Measurements from ENCODE around the gene KDM7A. TPM values are rescaled to one million over a fixed set of nuclear protein-coding genes. Genes with fewer than 3 reads are reported as not detected.

The KDM7A gene
- total and polyA plus RNA-seq, 2 of the 8 experiments (the other 6 are each of a cell fraction or from before 2014, with no cell fraction given): 2.2 to 12.5 TPM

- TF ChIP-seq, protein P1, sequence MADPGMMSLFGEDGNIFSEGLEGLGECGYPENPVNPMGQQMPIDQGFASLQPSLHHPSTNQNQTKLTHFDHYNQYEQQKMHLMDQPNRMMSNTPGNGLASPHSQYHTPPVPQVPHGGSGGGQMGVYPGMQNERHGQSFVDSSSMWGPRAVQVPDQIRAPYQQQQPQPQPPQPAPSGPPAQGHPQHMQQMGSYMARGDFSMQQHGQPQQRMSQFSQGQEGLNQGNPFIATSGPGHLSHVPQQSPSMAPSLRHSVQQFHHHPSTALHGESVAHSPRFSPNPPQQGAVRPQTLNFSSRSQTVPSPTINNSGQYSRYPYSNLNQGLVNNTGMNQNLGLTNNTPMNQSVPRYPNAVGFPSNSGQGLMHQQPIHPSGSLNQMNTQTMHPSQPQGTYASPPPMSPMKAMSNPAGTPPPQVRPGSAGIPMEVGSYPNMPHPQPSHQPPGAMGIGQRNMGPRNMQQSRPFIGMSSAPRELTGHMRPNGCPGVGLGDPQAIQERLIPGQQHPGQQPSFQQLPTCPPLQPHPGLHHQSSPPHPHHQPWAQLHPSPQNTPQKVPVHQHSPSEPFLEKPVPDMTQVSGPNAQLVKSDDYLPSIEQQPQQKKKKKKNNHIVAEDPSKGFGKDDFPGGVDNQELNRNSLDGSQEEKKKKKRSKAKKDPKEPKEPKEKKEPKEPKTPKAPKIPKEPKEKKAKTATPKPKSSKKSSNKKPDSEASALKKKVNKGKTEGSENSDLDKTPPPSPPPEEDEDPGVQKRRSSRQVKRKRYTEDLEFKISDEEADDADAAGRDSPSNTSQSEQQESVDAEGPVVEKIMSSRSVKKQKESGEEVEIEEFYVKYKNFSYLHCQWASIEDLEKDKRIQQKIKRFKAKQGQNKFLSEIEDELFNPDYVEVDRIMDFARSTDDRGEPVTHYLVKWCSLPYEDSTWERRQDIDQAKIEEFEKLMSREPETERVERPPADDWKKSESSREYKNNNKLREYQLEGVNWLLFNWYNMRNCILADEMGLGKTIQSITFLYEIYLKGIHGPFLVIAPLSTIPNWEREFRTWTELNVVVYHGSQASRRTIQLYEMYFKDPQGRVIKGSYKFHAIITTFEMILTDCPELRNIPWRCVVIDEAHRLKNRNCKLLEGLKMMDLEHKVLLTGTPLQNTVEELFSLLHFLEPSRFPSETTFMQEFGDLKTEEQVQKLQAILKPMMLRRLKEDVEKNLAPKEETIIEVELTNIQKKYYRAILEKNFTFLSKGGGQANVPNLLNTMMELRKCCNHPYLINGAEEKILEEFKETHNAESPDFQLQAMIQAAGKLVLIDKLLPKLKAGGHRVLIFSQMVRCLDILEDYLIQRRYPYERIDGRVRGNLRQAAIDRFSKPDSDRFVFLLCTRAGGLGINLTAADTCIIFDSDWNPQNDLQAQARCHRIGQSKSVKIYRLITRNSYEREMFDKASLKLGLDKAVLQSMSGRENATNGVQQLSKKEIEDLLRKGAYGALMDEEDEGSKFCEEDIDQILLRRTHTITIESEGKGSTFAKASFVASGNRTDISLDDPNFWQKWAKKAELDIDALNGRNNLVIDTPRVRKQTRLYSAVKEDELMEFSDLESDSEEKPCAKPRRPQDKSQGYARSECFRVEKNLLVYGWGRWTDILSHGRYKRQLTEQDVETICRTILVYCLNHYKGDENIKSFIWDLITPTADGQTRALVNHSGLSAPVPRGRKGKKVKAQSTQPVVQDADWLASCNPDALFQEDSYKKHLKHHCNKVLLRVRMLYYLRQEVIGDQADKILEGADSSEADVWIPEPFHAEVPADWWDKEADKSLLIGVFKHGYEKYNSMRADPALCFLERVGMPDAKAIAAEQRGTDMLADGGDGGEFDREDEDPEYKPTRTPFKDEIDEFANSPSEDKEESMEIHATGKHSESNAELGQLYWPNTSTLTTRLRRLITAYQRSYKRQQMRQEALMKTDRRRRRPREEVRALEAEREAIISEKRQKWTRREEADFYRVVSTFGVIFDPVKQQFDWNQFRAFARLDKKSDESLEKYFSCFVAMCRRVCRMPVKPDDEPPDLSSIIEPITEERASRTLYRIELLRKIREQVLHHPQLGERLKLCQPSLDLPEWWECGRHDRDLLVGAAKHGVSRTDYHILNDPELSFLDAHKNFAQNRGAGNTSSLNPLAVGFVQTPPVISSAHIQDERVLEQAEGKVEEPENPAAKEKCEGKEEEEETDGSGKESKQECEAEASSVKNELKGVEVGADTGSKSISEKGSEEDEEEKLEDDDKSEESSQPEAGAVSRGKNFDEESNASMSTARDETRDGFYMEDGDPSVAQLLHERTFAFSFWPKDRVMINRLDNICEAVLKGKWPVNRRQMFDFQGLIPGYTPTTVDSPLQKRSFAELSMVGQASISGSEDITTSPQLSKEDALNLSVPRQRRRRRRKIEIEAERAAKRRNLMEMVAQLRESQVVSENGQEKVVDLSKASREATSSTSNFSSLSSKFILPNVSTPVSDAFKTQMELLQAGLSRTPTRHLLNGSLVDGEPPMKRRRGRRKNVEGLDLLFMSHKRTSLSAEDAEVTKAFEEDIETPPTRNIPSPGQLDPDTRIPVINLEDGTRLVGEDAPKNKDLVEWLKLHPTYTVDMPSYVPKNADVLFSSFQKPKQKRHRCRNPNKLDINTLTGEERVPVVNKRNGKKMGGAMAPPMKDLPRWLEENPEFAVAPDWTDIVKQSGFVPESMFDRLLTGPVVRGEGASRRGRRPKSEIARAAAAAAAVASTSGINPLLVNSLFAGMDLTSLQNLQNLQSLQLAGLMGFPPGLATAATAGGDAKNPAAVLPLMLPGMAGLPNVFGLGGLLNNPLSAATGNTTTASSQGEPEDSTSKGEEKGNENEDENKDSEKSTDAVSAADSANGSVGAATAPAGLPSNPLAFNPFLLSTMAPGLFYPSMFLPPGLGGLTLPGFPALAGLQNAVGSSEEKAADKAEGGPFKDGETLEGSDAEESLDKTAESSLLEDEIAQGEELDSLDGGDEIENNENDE (IDR thresholded peaks at IDR 0.05; ENCODE audit: insufficient replicate concordance, low read length): no peak
- TF ChIP-seq CBX8 (IDR thresholded peaks at IDR 0.05; ENCODE audit: borderline replicate concordance, low read depth, low read length): no peak
- no peak for TF ChIP-seq SAP30 (IDR thresholded peaks at IDR 0.05; ENCODE audit: insufficient read depth, insufficient replicate concordance, low read length)
- TF ChIP-seq, protein P2, sequence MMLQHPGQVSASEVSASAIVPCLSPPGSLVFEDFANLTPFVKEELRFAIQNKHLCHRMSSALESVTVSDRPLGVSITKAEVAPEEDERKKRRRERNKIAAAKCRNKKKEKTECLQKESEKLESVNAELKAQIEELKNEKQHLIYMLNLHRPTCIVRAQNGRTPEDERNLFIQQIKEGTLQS (IDR thresholded peaks at IDR 0.05; ENCODE audit: insufficient read depth, low read depth, low read length): no peak
- TF ChIP-seq TBP (IDR thresholded peaks at IDR 0.05; ENCODE audit: low read depth, low read length): no peak
- no peak for TF ChIP-seq SIRT6 (IDR thresholded peaks at IDR 0.05; ENCODE audit: low read length)
Observed at GRCh38 chr7:140197938-140198337, 21.2 kb upstream of the KDM7A start (continued).
